DND-41 (cell line): ENCODE results near the gene MMP7.

Experiments
- CTCF ChIP-seq: IDR thresholded peaks from 2 replicates; pipeline ENCODE4 v1.5.1; 2012; ENCODE audit warnings: borderline replicate concordance, low read length, moderate library complexity, mild to moderate bottlenecking; ENCODE audit not compliant: poor library complexity, severe bottlenecking; ENCODE audit errors: extremely low read depth
- EZH2 ChIP-seq: IDR thresholded peaks from 3 replicates; pipeline ENCODE4 v1.6.1; 2012; ENCODE audit warnings: borderline replicate concordance, low read depth, mild to moderate bottlenecking, moderate library complexity, low read length, inconsistent platforms; ENCODE audit not compliant: severe bottlenecking

DNA sequence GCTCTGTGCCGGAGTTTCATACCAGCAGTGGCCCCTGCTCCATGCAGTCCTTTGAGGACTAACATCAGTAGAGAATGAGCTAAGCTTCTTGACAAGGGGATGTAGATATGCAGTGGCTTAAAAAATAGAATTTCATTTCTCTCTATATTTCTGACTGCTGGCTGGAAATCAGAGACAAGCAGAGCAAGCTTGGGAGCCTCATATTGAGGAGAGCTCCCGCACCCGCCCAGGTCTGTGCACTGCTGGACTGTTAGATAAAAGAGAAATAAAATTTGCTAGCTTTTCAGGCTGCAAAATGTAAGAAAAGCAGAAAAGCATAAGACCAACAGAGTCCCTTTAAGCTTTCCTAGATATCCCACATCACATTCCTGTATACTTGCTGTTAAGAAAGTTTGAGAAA is 31.4 kb downstream of the MMP7 start:
- TF ChIP-seq CTCF (no peak), EZH2 (no peak)
